ENCODE measurements around the gene S100A6. TPM values are rescaled to one million over a fixed set of nuclear protein-coding genes. Genes with fewer than 3 reads are reported as not detected.
A peak's percentile ranks its signal among the peaks of the same experiment; 100 is the strongest.
"Not testable (repeated sequence)": the region's sequence is repeated elsewhere in the genome, so short reads cannot be mapped to it uniquely, and the experiment has no call there.

Gene S100A6
- total RNA-seq, 1 donor from 2014 or later: 1,046 TPM

DNA sequence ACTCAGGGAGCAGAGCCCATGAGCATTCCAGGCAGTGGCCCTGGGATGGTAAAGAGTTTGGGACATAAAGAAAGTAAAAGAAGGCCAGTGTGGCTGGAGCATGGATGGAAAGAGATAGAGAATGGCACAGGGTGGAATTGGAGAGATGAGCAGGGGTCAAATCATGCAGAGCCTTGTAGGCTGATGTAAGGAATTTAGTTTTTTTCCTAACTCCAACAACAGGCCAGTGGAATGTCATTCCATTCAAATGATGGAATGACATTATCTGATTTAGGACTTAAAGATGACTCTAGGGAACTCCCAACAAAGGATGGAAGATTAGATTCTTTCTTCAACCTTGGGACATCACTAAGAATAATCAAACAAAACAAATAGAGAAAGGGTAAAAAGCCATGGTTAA, 42.7 kb upstream of the S100A6 start:
- Histone ChIP-seq H3K9me3 (no peaks in the 10 kb centered on the region), H3K4me3 (no peak overlapping the region), H3K27me3 (no peaks in the 10 kb centered on the region), H3K36me3 (no peaks in the 10 kb centered on the region), H3K27ac (no peak overlapping the region), H3K4me1 (no peaks in the 10 kb centered on the region)
- no peak for DNase-seq
- TF ChIP-seq CTCF (IDR thresholded peaks at IDR 0.05): no peak
- no peak for ATAC-seq
- intact Hi-C loops (cut with DNase I): loop anchor here (10.0 kb wide), 1 partner anchor 46 kb away; the partner anchor contains the start of genes S100A1 and S100A13

DNA sequence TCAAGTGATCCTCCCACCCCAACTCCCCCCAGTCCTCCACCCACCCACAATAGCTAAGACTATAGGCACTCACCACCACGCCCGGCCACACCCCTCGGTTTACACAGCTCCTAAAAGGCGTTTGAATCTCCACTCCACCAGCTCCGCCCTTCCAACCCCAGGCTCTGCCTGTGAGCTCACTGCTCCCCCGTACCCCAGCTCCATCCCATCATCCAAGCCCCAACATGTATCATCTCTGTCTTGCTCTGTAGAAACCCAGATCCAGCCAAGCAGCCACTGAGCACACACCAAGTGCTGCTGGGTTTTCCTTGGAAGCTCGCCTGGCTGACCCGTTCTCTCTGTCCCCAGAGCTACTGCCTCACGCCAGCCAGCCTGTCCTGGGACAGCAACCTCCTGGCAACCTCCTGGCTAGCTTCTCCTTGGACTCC, 41.8 kb upstream of the S100A6 start:
- no peak for DNase-seq
- no peaks in the 10 kb centered on the region for H3K27me3 ChIP-seq
- ATAC-seq: peak; percentile 45
- no peak overlapping the region for H3K27ac ChIP-seq
- no peak overlapping the region for H3K4me3 ChIP-seq
- peaks cover 3% of the 10 kb centered on the region for H3K4me1 ChIP-seq
- TF ChIP-seq CTCF (IDR thresholded peaks at IDR 0.05): no peak
- intact Hi-C loops (cut with DNase I): loop anchor here (10.0 kb wide), 1 partner anchor 47 kb away; the partner anchor contains the start of genes S100A1 and S100A13
- H3K36me3 ChIP-seq: no peaks in the 10 kb centered on the region
- no peaks in the 10 kb centered on the region for H3K9me3 ChIP-seq

DNA sequence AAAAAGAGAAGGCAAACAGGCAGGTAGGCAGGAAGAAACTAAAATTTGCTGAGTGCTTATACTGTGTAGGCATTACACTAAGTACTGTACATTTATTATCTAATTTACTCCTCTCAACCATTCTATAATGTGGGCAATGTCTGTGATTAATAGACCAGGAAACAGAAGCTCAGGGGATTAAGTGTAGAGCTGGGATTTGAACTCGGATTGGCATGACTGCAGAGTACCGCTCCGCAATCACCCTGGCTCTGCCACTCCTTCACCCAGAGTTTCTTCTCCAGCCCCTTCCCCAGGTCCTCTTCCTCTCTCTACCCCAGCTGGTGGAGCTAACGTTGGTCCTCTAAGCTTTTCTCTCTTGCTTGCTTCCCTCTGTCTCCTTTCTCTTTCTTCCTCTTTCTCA, 41.3 kb upstream of the S100A6 start:
- no peak overlapping the region for H3K4me3 ChIP-seq
- no peaks in the 10 kb centered on the region for H3K9me3 ChIP-seq
- no peak overlapping the region for H3K27ac ChIP-seq
- no peak for TF ChIP-seq CTCF (IDR thresholded peaks at IDR 0.05)
- ATAC-seq (no peak), DNase-seq (no peak)
- H3K27me3 ChIP-seq: no peaks in the 10 kb centered on the region
- intact Hi-C loops (cut with DNase I): loop anchor here (10.0 kb wide), 1 partner anchor 48 kb away; the partner anchor contains the start of genes S100A1 and S100A13
- H3K4me1 ChIP-seq: peaks cover 8% of the 10 kb centered on the region
- no peaks in the 10 kb centered on the region for H3K36me3 ChIP-seq

- DNase-seq, H3K4me3 ChIP-seq, H3K27me3 ChIP-seq, H3K36me3 ChIP-seq, H3K27ac ChIP-seq, H3K9me3 ChIP-seq, ATAC-seq: not testable (repeated sequence)
- peaks cover 11% of the 10 kb centered on the region for H3K4me1 ChIP-seq
- intact Hi-C loops (cut with DNase I): loop anchor here (10.0 kb wide), 1 partner anchor 49 kb away; the partner anchor contains the start of genes S100A1 and S100A13
These were observed 39.7 kb upstream of the S100A6 start for GRCh38 chr1:153575497-153575896.

DNA sequence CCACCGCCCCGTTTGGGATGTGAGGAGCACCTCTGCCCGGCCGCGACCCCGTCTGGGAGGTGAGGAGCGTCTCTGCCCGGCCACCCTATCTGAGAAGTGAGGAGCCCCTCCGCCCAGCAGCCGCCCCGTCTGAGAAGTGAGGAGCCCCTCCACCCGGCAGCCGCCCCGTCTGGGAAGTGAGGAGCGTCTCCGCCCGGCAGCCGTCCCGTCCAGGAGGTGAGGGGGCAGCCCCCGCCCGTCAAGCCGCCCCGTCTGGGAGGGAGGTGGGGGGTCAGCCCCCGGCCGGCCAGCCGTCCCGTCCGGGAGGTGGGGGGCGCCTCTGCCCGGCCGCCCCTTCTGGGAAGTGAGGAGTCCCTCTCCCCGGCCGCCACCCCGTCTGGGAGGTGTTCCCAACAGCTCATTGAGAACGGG, 39.3 kb upstream of the S100A6 start:
- ATAC-seq, H3K27ac ChIP-seq, DNase-seq, H3K4me3 ChIP-seq, H3K27me3 ChIP-seq, H3K9me3 ChIP-seq, H3K36me3 ChIP-seq: not testable (repeated sequence)
- intact Hi-C loops (cut with DNase I): loop anchor here (10.0 kb wide), 1 partner anchor 50 kb away; the partner anchor contains the start of genes S100A1 and S100A13
- H3K4me1 ChIP-seq: peaks cover 11% of the 10 kb centered on the region

GRCh38 chr1:153573351-153573750, 37.6 kb upstream of the S100A6 start:
- intact Hi-C loops (cut with DNase I): loop anchor here (5.0 to 10.0 kb wide), 2 partner anchors 51 to 61 kb away; partner anchors contain the start of genes S100A1 and S100A13
- H3K4me1 ChIP-seq: peaks cover 18% of the 10 kb centered on the region
- peak; percentile 10 for ATAC-seq

More at GRCh38 chr1:153573351-153573750, 37.6 kb upstream of the S100A6 start:
- Histone ChIP-seq H3K36me3 (no peaks in the 10 kb centered on the region), H3K4me3 (no peak overlapping the region), H3K27me3 (no peaks in the 10 kb centered on the region), H3K9me3 (no peaks in the 10 kb centered on the region), H3K27ac (peak overlapping the region; percentile 52)
- TF ChIP-seq CTCF (IDR thresholded peaks at IDR 0.05): no peak
- no peak for DNase-seq
